NCI-H187 treated with DMSO at 0.1 percent for 48 hours (cell line): ENCODE results near the gene TET1.
"Not testable (repeated sequence)": the region's sequence is repeated elsewhere in the genome, so short reads cannot be mapped to it uniquely, and the experiment has no call there.

Source experiments
- DNase-seq: peaks from one replicate; lab custom pipeline; 2025; lab: John Stamatoyannopoulos, UW

TET1 gene

GRCh38 chr10:68713065-68713464, 152.9 kb downstream of the TET1 start:
- not testable (repeated sequence) for DNase-seq

- DNase-seq = no peak
Observed at GRCh38 chr10:68717435-68717834, 157.3 kb downstream of the TET1 start.

- peak; percentile 54 for DNase-seq
Observed at GRCh38 chr10:68720793-68721672, 160.9 kb downstream of the TET1 start, which contains the start of gene CCAR1. CCAR1 (plus strand) TSS chr10:68721239; CDS start chr10:68722505, 1,266 bp downstream.

- DNase-seq = no peak
Observed at GRCh38 chr10:68721673-68722335, 161.7 kb downstream of the TET1 start.

GRCh38 chr10:68725016-68725415, 164.9 kb downstream of the TET1 start:
- no peak for DNase-seq

- no peak for DNase-seq
Observed at GRCh38 chr10:68727146-68727545, 167.0 kb downstream of the TET1 start.

- no peak for DNase-seq
Observed at GRCh38 chr10:68732651-68733050, 172.5 kb downstream of the TET1 start.

- DNase-seq = no peak
Observed at GRCh38 chr10:68734349-68734748, 174.2 kb downstream of the TET1 start.

- DNase-seq = no peak
Observed at GRCh38 chr10:68735119-68735518, 175.0 kb downstream of the TET1 start.

GRCh38 chr10:68735739-68736138, 175.6 kb downstream of the TET1 start:
- not testable (repeated sequence) for DNase-seq

- DNase-seq = not testable (repeated sequence)
Observed at GRCh38 chr10:68740676-68741075, 180.5 kb downstream of the TET1 start.

GRCh38 chr10:68742397-68742796, 182.3 kb downstream of the TET1 start:
- DNase-seq = no peak
